ENCODE results near the gene MTCH2.
"Not testable (repeated sequence)": the region's sequence is repeated elsewhere in the genome, so short reads cannot be mapped to it uniquely, and the experiment has no call there.

The MTCH2 gene

DNA sequence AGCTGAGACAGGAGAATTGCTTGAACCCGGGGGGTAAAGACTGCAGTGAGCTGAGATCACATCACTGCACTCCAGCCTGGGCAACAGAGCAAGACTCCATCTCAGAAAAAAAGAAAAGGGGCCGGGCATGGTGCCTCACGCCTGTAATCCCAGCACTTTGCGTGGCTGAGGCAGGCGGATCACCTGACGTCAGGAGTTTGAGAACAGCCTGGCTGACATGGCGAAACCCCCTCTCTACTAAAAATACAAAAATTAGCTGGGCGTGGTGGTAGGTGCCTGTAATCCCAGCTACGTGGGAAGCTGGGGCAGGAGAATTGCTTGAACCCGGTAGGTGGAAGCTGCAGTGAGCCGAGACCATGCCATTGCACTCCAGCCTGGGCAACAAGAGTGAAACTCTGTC lies 6.0 kb downstream of the MTCH2 start:
- not testable (repeated sequence) for DNase-seq (ENCODE audit: low read depth)

DNA sequence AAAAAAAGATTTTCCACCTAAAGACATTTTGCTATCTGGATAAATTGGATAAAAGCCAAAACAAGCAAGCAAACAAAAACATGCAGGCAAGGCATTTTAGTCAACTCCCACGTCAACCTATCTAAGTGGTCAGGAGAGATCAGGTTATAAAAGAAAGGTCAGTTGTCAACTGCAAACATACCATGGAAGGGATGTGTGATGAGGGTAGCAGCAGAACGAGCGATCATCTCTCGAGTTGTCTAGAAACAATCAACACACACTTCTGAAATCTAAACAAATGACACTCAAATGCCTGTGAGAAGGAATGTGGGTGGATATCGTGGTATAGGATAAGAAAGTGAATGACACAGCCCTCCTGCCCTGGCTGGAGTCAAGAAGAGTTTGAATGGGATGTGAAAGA lies 10.9 kb downstream of the MTCH2 start:
- DNase-seq (ENCODE audit: low read depth), result no peak

DNA sequence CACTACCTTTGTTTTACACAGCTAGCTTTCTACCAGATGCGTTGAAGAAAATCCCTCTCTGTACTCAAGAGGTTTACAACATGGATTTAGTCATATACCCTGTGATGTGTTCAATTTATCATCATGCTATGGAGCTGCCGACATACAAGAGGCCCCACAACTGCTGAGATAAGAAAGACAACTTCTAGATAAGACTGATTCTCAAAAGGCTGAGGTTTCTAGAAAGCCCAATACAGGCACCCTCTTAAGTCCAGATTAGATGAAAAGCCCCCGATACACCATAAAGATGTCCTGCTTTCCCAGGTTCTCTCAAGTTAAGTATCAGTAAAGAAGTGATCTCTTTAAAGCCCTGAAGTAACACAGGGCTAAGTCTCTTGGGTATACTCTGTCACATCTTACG lies 14.3 kb downstream of the MTCH2 start:
- no peak for DNase-seq (ENCODE audit: low read depth)

DNA sequence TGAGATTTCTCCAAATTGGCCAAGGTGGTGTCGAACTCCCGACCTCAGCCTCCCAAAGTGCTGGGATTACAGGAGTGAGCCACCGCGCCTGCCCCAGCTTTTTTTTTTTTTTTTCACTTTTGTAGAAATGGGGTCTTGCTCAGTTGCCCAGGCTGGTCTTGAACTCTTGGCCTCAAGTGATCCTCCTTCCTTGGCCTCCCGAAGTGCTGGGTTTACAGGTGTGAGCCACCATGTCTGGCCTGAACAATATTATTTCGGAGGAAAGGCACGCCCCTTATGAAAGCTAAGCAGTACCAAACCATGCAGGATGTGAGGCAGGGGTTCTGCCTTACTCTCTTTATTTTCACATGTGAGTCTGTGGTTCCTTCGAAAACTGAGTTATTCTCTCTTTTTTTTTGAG lies 16.1 kb downstream of the MTCH2 start:
- no peak for DNase-seq (ENCODE audit: low read depth)

DNA sequence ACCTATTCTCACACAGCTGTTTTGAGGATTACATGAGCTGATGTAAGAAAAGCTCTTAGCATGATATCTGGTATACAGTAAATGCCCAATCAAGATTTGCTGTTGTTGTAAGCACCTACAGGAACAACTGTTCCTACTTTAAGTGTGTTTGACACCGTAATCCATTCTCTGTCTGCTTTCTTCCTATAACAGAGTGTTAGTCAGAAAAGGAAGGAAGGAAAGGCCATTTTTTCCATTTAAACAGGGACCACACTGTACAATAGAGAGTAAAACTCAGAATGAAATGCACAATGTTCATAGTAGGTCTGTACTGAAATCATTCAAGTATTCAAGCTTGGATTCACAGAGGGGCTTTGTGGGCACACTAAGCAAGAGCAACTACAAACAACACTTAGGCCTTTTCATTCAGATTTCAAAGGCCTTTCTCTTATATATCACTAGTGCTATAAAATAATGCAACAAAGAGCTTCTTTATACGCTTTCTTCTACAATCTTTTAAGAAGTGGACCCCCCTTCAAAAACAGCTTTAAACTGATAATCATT lies 21.5 kb downstream of the MTCH2 start:
- DNase-seq (ENCODE audit: low read depth), result no peak

DNA sequence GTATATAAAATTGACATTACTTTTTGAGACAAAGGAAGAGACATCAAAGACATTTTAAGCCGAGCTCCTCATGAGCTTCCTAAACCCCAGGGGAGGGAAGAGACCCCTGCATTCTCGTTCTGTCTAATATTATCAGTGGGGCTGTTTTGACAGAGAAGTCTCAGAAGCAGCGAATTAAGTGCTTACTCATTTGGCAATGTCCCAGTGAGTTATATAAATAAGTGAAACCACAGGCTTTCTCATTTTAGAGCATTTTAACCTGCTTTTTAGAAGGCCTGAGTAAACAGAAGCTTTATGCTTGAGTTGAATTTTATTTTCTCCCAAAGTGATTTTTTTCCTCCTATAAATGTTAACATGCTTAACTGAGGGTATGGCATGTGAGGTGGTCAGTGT lies 24.9 kb downstream of the MTCH2 start:
- DNase-seq (ENCODE audit: low read depth), result no peak

DNA sequence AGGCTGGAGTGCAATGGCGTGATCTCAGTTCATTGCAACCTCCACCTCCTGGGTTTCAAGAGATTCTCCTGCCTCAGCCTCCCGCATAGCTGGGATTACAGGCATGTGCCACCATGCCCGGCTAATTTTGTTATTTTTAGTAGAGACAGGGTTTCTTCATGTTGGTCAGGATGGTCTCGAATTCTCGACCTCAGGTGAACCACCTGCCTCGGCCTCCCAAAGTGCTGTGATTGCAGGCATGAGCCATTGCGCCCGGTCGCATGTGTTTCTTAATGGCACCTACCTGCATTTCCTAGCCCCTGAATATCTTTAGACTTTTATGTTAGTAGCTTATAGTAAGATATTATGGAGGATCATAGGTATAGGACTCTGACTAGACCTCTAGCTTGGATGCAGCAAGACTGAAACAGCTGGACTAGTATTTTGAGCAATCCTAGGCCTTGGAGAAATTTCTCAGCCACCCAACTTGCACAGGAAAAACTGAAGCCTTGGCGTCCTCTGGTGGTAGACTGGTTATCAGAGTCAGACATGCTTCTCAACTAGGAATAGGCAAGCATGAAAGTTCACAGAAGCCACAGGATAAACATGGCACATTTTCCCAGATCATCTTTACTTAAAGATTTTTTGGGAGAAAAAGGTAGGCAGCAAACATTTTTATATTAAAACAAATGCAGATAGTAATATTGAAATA lies 25.5 kb downstream of the MTCH2 start:
- DNase-seq (ENCODE audit: low read depth), result no peak

DNA sequence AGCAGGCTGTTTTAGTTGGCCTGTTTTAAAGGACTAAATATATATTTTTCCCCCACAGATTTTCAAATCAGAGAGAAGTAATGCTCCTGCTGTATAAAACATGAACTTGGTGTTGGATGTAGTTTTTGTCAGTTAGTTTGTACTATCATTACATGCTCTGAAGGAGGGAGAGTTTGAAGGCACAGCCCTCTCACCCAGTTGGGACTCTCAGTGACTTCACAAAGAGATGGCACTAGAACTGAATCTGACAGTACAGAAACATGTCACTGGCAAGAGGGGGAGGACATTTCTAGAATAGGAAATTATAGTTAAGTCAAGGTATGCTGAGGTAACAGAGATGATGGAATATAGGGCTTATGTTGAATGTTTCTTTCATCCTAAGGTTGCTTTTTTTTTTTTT lies 27.1 kb downstream of the MTCH2 start:
- DNase-seq (ENCODE audit: low read depth), result no peak

DNA sequence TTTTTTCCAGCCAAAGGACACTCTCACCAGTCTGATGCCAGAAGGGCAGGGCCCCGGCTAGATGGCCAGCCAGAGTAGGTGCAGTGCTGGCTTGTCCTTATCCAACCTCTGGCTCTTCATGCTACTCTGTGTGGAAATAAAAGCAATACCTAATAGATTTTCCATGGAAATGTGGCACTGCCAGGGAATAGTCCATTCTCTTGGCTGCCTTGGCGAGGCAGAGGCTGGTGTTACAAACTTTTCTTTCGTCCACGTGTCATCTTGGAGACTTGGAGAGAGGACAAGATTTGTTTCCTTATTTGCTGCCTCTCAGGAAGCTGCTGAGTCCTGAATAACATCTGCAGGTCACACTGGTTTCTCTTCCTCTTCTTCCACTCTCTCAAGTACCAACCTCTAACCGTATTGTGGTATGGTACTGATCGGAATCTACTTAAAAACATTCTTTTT lies 31.0 kb downstream of the MTCH2 start:
- DNase-seq (ENCODE audit: low read depth), result no peak

DNA sequence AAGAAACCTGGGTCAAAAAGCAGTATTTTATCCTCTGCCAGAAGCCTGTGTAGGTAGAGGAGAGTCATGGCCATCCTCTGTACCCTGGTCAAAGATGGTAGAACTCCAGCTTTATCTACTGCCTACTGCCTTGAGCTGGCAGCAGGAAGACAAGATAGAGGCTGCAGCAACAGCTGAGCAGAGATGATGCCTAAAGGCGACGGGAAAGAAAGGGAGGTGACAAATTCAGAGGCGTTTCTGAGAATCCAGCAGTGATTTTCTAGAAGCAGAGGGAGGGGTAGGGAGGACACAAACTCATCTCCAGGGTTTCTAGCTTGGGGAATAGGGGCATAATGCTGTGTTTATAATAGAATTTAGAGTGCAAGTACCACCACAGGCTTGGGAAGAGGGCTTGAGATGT lies 32.7 kb downstream of the MTCH2 start:
- no peak for DNase-seq (ENCODE audit: low read depth)

DNA sequence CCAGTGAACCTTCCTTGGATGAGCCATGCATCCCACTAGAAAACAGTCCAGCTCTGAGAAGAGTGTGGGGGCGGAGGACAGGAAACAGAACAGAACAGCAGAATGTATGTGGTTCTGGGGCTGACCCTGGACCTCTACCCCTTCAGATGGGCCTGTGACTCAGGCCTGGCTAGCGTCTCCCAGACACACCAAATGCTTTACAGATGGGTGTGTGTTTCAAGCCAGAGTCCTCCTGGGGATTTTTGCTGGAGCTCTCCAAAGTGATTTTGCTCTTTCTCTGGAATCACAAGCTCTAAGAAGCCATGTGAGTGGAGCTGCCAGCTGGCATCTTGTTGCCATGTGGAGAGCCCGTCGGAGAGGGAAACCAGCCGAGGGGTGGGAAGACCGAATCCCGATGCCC lies 35.0 kb downstream of the MTCH2 start:
- no peak for DNase-seq (ENCODE audit: low read depth)

DNA sequence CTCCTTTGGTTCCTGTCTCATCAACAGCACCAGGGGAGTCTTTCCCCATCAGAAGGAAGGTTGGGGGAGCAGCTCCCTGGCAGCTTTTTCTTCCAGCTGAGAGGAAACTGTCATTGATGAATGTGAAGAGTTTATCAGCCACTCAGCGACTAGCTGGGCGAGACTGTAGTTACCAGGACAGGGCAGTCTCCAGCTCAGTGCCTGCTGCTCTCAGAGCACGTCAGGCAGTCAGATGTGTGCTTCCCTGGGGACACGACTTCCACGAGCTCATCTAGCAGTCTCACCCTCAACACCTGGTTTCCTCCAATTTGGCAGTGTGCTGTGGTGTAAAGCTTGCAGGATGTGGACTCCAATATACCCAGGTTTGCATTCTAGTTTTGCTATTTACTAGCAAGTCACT lies 35.6 kb downstream of the MTCH2 start:
- DNase-seq (ENCODE audit: low read depth), result no peak

DNA sequence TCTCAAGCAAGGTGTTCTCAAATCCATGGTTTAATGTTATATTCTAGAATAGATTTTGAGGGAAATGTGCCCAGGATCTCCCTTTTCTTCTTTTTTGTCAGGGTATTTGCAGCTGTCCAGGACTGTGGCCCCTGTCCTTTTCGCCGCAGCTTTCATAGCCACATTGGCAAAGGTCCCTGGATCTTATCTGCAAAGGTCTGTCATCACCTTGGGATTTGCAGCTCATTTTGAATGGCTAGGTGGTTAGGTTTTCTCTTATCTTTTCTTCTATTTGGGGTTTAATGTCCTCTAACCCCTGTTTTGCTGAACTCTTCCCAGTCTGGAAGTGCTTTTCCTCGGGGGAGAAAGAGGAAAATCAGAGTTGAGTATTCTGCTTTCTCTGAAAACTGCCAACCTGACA lies 36.4 kb downstream of the MTCH2 start:
- no peak for DNase-seq (ENCODE audit: low read depth)

DNA sequence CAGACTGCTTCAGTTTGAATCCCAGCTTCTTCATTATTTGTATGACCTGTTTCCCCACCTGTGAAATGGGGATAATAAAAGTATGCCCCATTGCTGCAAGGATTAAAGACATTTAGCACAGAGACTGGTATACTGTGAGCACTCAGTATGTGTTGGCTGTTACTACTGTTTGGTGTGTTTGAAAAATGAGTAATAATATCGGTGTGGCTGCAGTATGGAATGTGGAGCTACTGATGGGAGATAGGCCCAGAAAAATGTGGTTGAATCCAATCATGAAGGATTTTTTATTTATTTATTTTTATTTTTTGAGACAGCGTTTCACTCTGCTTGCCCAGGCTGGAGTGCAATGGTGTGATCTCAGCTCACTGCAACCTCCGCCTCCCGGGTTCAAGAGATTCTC lies 39.1 kb downstream of the MTCH2 start:
- no peak for DNase-seq (ENCODE audit: low read depth)

DNA sequence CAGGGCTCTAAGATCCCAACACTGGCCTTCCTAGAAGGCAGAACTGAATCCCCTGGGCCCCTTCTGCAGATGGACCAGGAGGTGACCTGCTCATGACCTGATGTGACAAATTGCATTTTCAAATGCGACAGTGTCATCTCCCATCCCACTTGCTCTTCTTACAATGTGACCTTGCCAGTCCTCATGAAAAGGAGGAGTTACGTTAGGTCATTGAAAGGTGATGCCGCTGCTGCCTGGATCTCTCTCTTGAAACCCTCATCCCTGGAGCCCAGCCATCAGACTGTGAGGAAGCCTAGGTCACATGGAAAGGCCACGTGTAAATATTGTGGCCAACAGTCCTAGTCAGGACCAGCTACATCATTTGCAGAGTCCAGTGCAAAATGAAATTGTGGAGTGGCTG lies 42.5 kb downstream of the MTCH2 start:
- DNase-seq (ENCODE audit: low read depth), result no peak

DNA sequence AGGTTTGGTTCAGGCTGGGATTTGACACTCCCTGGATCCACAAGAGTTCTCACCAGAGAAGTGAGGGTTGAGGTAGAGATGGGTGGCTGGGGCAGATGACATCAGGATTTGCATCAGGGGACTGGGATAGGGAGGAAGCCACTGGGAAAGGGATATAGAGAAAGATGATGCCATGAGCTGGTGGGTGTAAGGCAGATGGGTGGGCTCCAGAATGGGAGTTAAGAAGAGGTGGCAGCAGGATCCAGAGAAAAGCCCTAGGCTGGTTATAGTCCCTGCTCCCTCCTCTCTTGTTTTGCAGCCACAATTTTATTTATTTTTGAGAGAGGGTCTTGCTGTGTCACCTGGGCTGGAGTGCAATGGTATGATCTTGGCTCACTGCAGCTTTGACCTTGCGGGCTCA lies 46.4 kb downstream of the MTCH2 start:
- DNase-seq (ENCODE audit: low read depth), result no peak

DNA sequence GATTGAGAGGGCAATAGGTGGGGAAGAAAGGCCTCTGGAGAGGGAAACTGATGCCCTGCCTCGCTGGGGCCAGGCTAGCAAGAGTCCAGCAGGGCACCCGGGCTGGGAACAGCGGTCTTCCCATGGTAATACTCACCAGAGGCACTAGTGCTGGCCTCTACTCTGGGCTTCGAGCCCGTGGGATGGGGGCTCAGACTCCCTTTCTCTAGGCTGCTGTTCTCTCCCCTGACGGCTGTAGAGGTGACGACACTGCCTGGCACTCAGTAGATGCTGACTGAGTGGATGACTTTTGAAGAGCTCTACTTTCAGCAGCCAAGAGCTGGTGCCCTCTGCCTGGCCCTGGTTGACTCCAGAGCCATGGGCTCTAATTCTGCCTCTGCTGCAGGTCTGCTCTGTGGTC lies 47.3 kb downstream of the MTCH2 start:
- DNase-seq (ENCODE audit: low read depth), result no peak

DNA sequence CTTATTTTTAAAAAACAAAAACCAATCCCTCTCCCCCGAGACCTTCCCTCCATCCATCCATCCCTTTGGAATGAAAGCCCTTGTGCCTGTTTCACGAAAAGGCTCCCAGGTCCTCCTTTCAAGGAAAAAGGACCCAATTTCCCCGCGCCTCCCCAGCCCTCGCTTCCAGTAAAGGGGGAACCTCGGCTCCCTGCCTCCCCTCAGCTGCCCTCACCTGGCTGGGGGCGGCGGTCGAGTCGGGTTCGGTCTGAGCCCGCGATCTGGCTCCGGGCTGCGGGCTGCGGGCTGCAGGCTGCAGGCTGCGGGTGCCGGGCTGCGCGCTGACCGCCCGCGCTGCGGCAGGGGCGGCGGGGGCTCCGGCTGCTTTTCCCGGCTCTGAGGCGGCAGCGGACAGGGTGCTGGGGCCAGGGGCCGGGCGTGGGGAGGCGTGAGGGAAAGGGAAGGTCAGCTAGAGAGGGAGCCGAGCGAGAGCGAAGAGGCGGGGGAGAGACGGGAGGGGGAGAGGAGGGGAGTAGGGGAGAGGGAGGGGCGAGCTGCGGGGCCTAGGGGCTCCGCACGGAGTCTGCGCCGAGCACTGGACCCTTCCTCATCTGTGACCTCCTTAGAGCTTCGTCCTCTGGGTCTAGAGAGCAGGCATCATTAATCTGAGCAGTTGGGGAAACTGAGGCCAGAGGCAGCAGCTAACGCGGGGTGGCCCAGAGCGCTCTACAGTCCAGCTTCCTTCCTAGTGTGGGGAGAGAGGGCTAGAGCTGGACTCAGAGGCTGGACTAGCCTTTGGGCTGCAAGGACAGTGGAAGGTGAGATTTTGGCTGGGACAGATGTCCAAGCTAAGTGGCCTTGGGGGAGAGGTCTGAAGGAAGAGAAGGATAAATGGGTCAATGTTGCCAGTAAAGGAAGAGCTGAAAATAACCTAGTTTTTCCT lies 48.2 kb downstream of the MTCH2 start, which contains the start of gene C1QTNF4:
C1QTNF4 (minus strand) TSS at position 478 of the 922 bp plus-strand sequence. CDS start 3,601 bp downstream, outside the sequence.
- DNase-seq (ENCODE audit: low read depth), result no peak

DNA sequence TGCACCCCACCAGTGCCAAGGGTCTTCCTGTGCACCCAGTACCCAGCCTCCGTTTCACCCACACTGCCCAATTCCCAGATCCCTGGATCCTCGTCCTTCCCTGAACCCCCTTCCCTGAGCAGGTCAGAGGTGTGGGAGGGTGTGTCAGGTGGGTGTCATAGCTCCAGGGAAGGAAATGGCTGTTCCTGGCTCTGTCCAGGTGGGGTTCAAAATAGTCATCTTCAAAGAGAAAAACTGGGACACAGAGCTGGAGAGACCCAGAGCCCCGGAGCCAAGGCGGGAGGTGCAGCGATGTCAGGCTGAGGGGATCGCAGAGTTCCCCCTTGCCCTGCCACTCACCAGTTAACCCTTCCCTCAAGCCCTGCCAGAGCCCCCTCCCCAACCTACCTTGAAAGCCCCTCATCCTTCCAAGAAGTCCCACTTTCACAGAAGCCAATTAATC lies 48.8 kb downstream of the MTCH2 start:
- no peak for DNase-seq (ENCODE audit: low read depth)

DNA sequence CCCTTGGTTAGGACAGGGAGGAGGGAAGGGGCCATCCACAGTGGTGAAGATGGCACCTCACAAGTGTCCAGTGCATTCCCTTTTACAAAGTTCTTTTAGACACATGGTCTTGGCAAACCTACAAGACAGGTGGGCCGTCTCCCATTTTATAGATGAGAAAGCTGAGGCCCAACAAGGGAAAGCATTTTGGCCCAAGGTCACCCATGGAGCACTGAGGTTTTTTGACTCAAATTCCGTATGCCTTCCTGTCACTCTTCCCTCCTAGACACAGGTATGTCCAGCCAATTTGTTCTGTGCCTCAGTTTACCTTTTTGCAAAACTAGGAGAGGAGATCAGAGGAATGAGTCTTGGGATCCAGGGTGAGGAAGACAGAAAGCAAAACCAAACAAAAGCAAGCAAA lies 49.4 kb downstream of the MTCH2 start:
- no peak for DNase-seq (ENCODE audit: low read depth)

DNA sequence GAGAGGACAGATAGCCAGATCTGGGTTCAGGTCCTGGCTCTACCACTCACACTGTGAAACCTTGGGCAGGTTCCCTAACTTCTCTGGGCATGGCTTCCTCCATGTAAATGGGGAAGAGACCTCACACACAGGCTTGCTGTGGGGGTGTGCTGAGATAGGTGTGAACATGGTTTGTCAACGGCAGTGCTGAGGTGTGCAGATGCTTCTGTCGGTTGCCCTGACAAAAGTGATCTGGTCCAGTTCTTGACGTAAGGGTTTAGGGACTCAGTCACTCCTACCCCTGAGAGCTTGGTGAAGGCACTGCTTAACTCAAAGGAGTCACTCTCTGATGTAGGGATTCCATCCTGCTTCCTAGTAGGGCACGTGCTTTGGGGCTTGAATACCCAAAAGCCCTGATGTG lies 50.1 kb downstream of the MTCH2 start:
- DNase-seq (ENCODE audit: low read depth), result no peak

DNA sequence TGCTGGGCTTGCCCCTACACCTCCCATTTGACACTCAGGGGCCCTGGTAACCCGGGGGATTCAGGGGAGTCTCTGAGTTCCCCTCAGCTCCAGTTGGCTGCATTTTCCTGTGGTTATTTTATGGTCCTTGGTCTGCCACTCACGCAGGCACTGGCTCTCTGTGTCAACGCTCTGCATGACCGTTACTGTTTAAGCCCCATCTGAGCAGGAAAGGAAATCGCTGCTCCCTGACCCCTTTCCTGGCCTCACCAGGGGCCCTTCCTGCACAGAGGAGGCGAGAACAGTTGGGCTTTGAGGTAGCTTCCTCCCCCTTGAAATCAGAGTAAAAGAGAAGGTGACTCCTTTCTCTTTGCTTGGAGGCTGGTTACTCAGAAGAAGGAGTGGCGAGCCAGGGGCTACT lies 50.6 kb downstream of the MTCH2 start:
- DNase-seq (ENCODE audit: low read depth), result no peak
